ENCODE measurements around the gene ARSG. TPM values are rescaled to one million over a fixed set of nuclear protein-coding genes. Genes with fewer than 3 reads are reported as not detected.

The ARSG gene
- total RNA-seq, 4 donors from 2014 or later, result 6.1 to 8.9 (median 7.0) TPM

DNA sequence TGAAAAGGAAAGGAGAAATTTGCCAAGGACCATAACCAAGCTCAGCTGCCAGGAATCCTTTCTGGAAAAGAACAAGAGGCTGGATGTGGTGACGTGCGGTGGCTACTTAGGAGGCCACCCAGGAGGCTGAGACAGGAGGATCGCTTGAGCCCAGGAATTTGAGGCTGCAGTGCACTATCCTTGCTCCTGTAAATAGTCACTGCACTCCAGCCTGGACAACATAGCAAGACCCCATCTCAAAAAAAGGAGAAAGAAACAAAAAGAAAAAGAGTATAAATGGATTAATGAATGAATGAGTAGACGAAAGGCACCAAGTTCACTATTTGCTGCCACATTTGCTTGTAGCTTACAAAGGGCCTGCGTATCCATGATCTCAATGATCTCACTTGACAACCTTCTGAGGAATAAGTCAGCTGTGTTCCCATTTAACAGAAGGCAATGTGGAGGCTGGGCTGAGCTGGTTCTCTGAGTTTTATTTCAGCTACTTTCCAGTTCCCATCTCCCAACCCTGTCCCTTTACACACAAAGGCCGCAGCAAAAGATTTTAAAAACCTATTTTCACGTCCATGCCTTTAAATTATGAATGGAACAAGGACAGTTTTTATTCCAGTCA, 29.8 kb downstream of the ARSG start:
- peaks cover 0 to 12% (median 0%) of the 10 kb centered on the region in 3 donors for H3K4me1 ChIP-seq
- TF ChIP-seq POLR2A (IDR thresholded peaks at IDR 0.05), result no peak
- TF ChIP-seq, protein P1, sequence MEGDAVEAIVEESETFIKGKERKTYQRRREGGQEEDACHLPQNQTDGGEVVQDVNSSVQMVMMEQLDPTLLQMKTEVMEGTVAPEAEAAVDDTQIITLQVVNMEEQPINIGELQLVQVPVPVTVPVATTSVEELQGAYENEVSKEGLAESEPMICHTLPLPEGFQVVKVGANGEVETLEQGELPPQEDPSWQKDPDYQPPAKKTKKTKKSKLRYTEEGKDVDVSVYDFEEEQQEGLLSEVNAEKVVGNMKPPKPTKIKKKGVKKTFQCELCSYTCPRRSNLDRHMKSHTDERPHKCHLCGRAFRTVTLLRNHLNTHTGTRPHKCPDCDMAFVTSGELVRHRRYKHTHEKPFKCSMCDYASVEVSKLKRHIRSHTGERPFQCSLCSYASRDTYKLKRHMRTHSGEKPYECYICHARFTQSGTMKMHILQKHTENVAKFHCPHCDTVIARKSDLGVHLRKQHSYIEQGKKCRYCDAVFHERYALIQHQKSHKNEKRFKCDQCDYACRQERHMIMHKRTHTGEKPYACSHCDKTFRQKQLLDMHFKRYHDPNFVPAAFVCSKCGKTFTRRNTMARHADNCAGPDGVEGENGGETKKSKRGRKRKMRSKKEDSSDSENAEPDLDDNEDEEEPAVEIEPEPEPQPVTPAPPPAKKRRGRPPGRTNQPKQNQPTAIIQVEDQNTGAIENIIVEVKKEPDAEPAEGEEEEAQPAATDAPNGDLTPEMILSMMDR (IDR thresholded peaks at IDR 0.05), result no peak
- no peaks in the 10 kb centered on the region for H3K27me3 ChIP-seq
- H3K9me3 ChIP-seq, result no peaks in the 10 kb centered on the region
- WGBS, 2 donors, result 93 to 98% methylated on average over 7 of the region's 7 CpGs
- no peak overlapping the region for H3K4me3 ChIP-seq
- DNase-seq, result no peak
- H3K27ac ChIP-seq, result no peak overlapping the region
- intact Hi-C loops (cut with DNase I), result no loop called here
- no peaks in the 10 kb centered on the region for H3K36me3 ChIP-seq

DNA sequence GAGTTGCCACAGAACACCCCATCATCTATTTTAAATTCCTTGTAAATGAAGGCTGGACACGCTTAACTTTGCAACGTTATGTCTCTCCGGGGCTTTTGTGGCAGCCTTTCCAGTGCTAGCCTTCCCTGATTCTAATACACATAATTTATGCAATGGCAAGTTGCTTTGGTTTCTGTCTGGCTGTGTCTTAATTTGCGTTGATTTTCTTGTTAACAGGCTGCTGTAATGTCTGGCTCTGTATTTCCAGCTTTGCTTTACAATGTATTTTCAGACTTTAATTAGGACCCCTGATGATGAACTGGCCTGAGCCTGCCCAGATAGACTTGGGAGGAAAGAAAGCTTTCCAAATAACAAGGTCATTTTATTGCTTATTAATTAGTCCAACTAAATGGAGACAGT, 30.3 kb downstream of the ARSG start:
- WGBS, 2 donors, result 78 to 95% methylated on average over 4 of the region's 4 CpGs
- intact Hi-C loops (cut with DNase I), result no loop called here
- TF ChIP-seq, protein P1 (IDR thresholded peaks at IDR 0.05), result no peak
- no peak for TF ChIP-seq POLR2A (IDR thresholded peaks at IDR 0.05)

DNA sequence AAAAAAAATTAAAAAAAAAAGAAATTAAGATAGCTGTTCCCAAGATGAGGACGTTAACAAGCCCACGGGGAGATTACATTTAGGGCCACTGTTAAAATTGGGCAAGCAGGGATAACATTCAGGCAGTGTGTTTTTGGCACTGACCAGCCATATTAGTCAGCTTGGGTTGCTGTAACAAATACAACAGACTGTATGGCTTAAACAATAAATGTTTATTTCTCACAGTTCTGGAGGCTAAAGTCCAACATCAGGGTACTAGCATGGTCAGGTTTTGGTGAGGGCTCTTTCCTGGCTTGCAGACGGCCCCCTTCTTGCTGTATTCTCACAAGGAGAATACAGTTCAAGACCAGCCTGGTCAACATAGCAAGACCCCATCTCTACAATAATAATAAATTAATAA, 31.3 kb downstream of the ARSG start:
- 66 to 72% methylated on average over 3 of the region's 3 CpGs for WGBS, 2 donors
- H3K36me3 ChIP-seq, result no peaks in the 10 kb centered on the region
- H3K27ac ChIP-seq, result no peak overlapping the region
- peaks cover 0 to 12% (median 0%) of the 10 kb centered on the region in 3 donors for H3K4me1 ChIP-seq
- no peak for TF ChIP-seq POLR2A (IDR thresholded peaks at IDR 0.05)
- TF ChIP-seq, protein P1 (IDR thresholded peaks at IDR 0.05), result no peak
- no peak overlapping the region for H3K4me3 ChIP-seq
- intact Hi-C loops (cut with DNase I), result no loop called here
- H3K27me3 ChIP-seq, result no peaks in the 10 kb centered on the region
- H3K9me3 ChIP-seq, result no peaks in the 10 kb centered on the region
- no peak for DNase-seq

More for the DNA sequence above, 30.3 kb downstream of the ARSG start:
- no peak for DNase-seq
- Histone ChIP-seq H3K27ac (no peak overlapping the region), H3K27me3 (no peaks in the 10 kb centered on the region), H3K36me3 (no peaks in the 10 kb centered on the region), H3K4me1 (peaks cover 0 to 12% (median 0%) of the 10 kb centered on the region in 3 donors), H3K4me3 (no peak overlapping the region), H3K9me3 (no peaks in the 10 kb centered on the region)

DNA sequence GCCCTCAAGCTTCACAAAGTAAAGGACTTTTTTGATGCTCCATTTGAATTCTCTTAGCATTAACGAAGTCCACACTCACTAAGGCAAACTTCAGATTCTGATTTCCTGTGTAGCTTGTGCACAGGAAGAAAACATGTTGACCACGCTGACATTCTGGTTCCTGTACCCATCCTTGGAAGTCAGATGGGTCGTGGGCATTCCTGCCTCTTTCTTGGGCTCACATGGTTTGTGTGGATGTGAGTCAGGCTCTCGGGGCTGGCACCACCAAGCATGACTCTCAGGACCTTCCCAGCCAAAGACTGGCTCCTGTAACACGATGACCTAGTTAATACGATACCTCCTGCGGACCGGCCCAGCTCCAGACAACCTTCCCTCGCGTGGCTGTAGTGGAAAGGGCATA, 32.8 kb downstream of the ARSG start:
- Histone ChIP-seq H3K4me3 (no peak overlapping the region), H3K36me3 (no peaks in the 10 kb centered on the region), H3K27ac (no peak overlapping the region), H3K4me1 (no peaks in the 10 kb centered on the region), H3K9me3 (no peaks in the 10 kb centered on the region), H3K27me3 (no peaks in the 10 kb centered on the region)
- DNase-seq, result no peak
- TF ChIP-seq, protein P1 (IDR thresholded peaks at IDR 0.05), result no peak
- no peak for TF ChIP-seq POLR2A (IDR thresholded peaks at IDR 0.05)
- 75 to 81% methylated on average over 9 to 10 of the region's 10 CpGs for WGBS, 2 donors
- intact Hi-C loops (cut with DNase I), result no loop called here

DNA sequence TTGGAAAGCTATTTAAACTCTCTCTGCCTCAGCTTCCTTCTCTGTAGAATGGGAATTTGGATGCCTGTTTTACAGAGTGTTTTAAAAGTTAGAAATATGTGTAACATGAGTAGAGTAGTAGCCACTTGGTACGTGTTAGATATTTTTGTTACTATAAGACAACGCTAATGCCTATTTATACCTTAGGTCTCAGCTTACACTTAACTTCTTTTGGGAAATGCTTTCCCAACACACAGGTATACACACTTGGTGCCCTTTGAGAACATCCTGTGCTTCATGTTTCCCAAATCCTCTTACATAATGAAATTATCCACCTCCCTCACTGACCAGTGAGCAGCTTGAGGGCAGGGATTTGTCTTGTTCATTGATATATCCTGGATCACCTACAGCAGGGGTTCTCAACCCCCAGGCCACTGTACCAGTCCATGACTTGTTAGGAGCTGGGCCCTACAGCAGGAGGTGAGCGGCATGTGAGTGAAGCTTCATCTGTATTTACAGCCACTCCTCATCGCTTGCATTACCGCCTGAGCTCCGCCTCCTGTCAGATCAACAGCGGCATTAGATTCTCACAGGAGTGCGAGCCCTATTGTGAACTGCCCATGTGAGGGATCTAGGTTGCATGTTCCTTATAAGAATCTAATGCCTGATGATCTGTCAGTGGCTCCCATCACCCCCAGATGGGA, 33.5 kb downstream of the ARSG start:
- Histone ChIP-seq H3K4me3 (no peak overlapping the region), H3K4me1 (no peaks in the 10 kb centered on the region), H3K27ac (no peak overlapping the region), H3K9me3 (no peaks in the 10 kb centered on the region), H3K36me3 (no peaks in the 10 kb centered on the region), H3K27me3 (no peaks in the 10 kb centered on the region)
- intact Hi-C loops (cut with DNase I), result no loop called here
- WGBS, 2 donors, result 96 to 97% methylated on average over 4 to 6 of the region's 8 CpGs
- TF ChIP-seq, protein P1 (IDR thresholded peaks at IDR 0.05), result no peak
- TF ChIP-seq POLR2A (IDR thresholded peaks at IDR 0.05), result no peak
- no peak for DNase-seq
